GM18519 (cell line): ENCODE results near the gene SMIM27.

Experiments
- ATAC-seq: cut with Tn5 transposase; IDR thresholded peaks from one replicate; pipeline ENCODE4 v1.9.1; 2021; ENCODE audit warnings: mild to moderate bottlenecking, moderate library complexity; ENCODE audit not compliant: unreplicated experiment, low FRiP score

The SMIM27 gene

GRCh38 chr9:32554107-32554506 is 2.0 kb downstream of the SMIM27 start:
- ATAC-seq, result no peak

- no peak for ATAC-seq
Observed at GRCh38 chr9:32554591-32554990, 2.5 kb downstream of the SMIM27 start.

GRCh38 chr9:32558408-32558934 is 6.3 kb downstream of the SMIM27 start:
- ATAC-seq, result no peak

GRCh38 chr9:32565967-32566366 is 13.8 kb downstream of the SMIM27 start:
- no peak for ATAC-seq

- ATAC-seq, result no peak
Observed at GRCh38 chr9:32566770-32567169, 14.6 kb downstream of the SMIM27 start.

GRCh38 chr9:32570262-32570661 is 18.1 kb downstream of the SMIM27 start:
- ATAC-seq, result no peak

GRCh38 chr9:32571969-32572899 is 20.1 kb downstream of the SMIM27 start:
- peak; percentile 89 for ATAC-seq

- ATAC-seq, result peak; percentile 76
Observed at GRCh38 chr9:32572900-32573523, 20.9 kb downstream of the SMIM27 start, which contains the start of gene NDUFB6. TSS of gene NDUFB6 (minus strand) at chr9:32573159. CDS start at chr9:32573060, 99 bp downstream.

- ATAC-seq, result no peak
Observed at GRCh38 chr9:32573821-32574220, 21.7 kb downstream of the SMIM27 start.

GRCh38 chr9:32574858-32575257 is 22.7 kb downstream of the SMIM27 start:
- no peak for ATAC-seq

- ATAC-seq, result no peak
Observed at GRCh38 chr9:32577316-32577715, 25.2 kb downstream of the SMIM27 start.

- ATAC-seq, result no peak
Observed at GRCh38 chr9:32578976-32579375, 26.8 kb downstream of the SMIM27 start.

- ATAC-seq, result no peak
Observed at GRCh38 chr9:32579706-32580331, 27.7 kb downstream of the SMIM27 start.

- ATAC-seq, result no peak
Observed at GRCh38 chr9:32580631-32581300, 28.6 kb downstream of the SMIM27 start.

- peak; percentile 37 for ATAC-seq
Observed at GRCh38 chr9:32581512-32582143, 29.5 kb downstream of the SMIM27 start.

- no peak for ATAC-seq
Observed at GRCh38 chr9:32584784-32585183, 32.7 kb downstream of the SMIM27 start.

GRCh38 chr9:32587901-32588300 is 35.8 kb downstream of the SMIM27 start:
- no peak for ATAC-seq

- ATAC-seq, result no peak
Observed at GRCh38 chr9:32589083-32589723, 37.1 kb downstream of the SMIM27 start.

- no peak for ATAC-seq
Observed at GRCh38 chr9:32590476-32590875, 38.3 kb downstream of the SMIM27 start.
